HepG2 (cell line): ENCODE measurements around the gene SPG7. TPM values are rescaled to one million over a fixed set of nuclear protein-coding genes. Genes with fewer than 3 reads are reported as not detected.

ENCODE experiments used
- GMEB2 ChIP-seq: IDR thresholded peaks from 2 replicates; pipeline ENCODE4 v1.6.1; 2016; ENCODE audit warnings: missing biosample characterization, missing genetic modification reagents, low read depth
- KMT2B ChIP-seq: IDR thresholded peaks from 2 replicates; pipeline ENCODE4 v1.6.1; 2016; ENCODE audit warnings: missing genetic modification reagents, missing compliant biosample characterization
- MLLT10 ChIP-seq: sonication (generic); formaldehyde crosslinking; IDR thresholded peaks from 2 replicates; pipeline ENCODE4 v1.4.0; 2020; ENCODE audit warnings: missing genetic modification reagents
- PAWR ChIP-seq: sonication (generic); formaldehyde crosslinking; IDR thresholded peaks from 2 replicates; pipeline ENCODE4 v1.4.0; 2020; ENCODE audit warnings: missing genetic modification reagents, mild to moderate bottlenecking, borderline replicate concordance
- PTBP1 ChIP-seq: fragments of 200-400 bp; formaldehyde crosslinking; IDR thresholded peaks from 2 replicates; pipeline ENCODE4 v1.6.1; 2018; ENCODE audit warnings: low read length, low read depth; ENCODE audit not compliant: poor library complexity, severe bottlenecking
- RBM39 ChIP-seq: fragments of 200-400 bp; formaldehyde crosslinking; IDR thresholded peaks from one replicate; pipeline ENCODE4 v1.6.1; 2018; ENCODE audit warnings: antibody characterized with exemption, mild to moderate bottlenecking, low read depth, low read length; ENCODE audit not compliant: poor library complexity, severe bottlenecking
- REXO4 ChIP-seq: sonication (generic); formaldehyde crosslinking; IDR thresholded peaks from 2 replicates; pipeline ENCODE4 v1.8.0; 2022; ENCODE audit warnings: missing genetic modification reagents, mild to moderate bottlenecking, borderline replicate concordance
- RXRA ChIP-seq: sonication (generic); formaldehyde crosslinking; IDR thresholded peaks from 2 replicates; pipeline ENCODE4 v1.5.1; 2020; ENCODE audit warnings: missing genetic modification reagents
- THAP8 ChIP-seq: sonication (generic); formaldehyde crosslinking; IDR thresholded peaks from 2 replicates; pipeline ENCODE4 v1.5.1; 2020; ENCODE audit warnings: missing genetic modification reagents, mild to moderate bottlenecking, borderline replicate concordance
- ZBTB26 ChIP-seq: IDR thresholded peaks from 2 replicates; pipeline ENCODE4 v1.6.1; 2016; ENCODE audit warnings: missing compliant biosample characterization, missing genetic modification reagents, borderline replicate concordance
- ZFP36 ChIP-seq: fragments of 150-350 bp; IDR thresholded peaks from 2 replicates; pipeline ENCODE4 v1.6.1; 2018; ENCODE audit warnings: borderline replicate concordance, low read length, low read depth; ENCODE audit not compliant: partially characterized antibody
- ZNF136 ChIP-seq: sonication (generic); formaldehyde crosslinking; IDR thresholded peaks from 2 replicates; pipeline ENCODE4 v1.8.1; 2022; ENCODE audit warnings: low read depth, mild to moderate bottlenecking, moderate library complexity, missing genetic modification reagents
- ZNF570 ChIP-seq: sonication (generic); formaldehyde crosslinking; IDR thresholded peaks from 2 replicates; pipeline ENCODE4 v1.4.0; 2020; ENCODE audit warnings: mild to moderate bottlenecking, missing genetic modification reagents, borderline replicate concordance
- ZNF761 ChIP-seq: sonication (generic); formaldehyde crosslinking; conservative IDR thresholded peaks from 2 replicates; pipeline ENCODE4 v1.4.0; 2020; ENCODE audit warnings: mild to moderate bottlenecking, missing genetic modification reagents
- ZNF776 ChIP-seq: sonication (generic); formaldehyde crosslinking; IDR thresholded peaks from 2 replicates; pipeline ENCODE4 v1.4.0; 2020; ENCODE audit warnings: mild to moderate bottlenecking, missing genetic modification reagents
- polyA plus RNA-seq, 8 experiments: library from polyadenylated mRNA; depleted of rRNA in 3 of 8; stranded (reverse) in 7 of 8; unstranded in 1 of 8; fragments of >200 nt; fragmentation: Illumina TruSeq in 4 of 8; extraction: Trizol in 4 of 8; gene quantifications; 2 replicates each; pipeline versions ENCODE4 v1.2.1 to v1.2.3, GENCODE V29; 2011 to 2016; ENCODE audit warnings: low read depth in 4 of 8, missing spikeins in 1 of 8, mixed read lengths in 1 of 8; ENCODE audit not compliant: insufficient read depth in 1 of 8
- total RNA-seq, 5 experiments: library from RNA; depleted of rRNA; stranded (reverse); fragments of >200 nt; fragmentation: Illumina TruSeq; extraction: Trizol; gene quantifications; 2 replicates each; pipeline ENCODE4 v1.2.3, GENCODE V29; 2016; ENCODE audit warnings: low read depth in 1 of 5
- TF ChIP-seq, protein P1 (sequence below): sonication (generic); formaldehyde crosslinking; IDR thresholded peaks from 2 replicates; pipeline ENCODE4 v1.8.1; 2023; ENCODE audit warnings: mild to moderate bottlenecking, moderate library complexity, missing genetic modification reagents
- TF ChIP-seq, protein P2 (sequence below): sonication (generic); formaldehyde crosslinking; IDR thresholded peaks from 2 replicates; pipeline ENCODE4 v1.4.0; 2020; ENCODE audit warnings: mild to moderate bottlenecking, missing genetic modification reagents
- TF ChIP-seq, protein P3 (sequence below): sonication (generic); formaldehyde crosslinking; IDR thresholded peaks from 2 replicates; pipeline ENCODE4 v1.9.0; 2021; ENCODE audit warnings: missing genetic modification reagents, borderline replicate concordance

Gene SPG7
- total and polyA plus RNA-seq, 2 of the 13 experiments (the other 11 are each of a cell fraction or from before 2014, with no cell fraction given), result 66.0 to 136 TPM

DNA sequence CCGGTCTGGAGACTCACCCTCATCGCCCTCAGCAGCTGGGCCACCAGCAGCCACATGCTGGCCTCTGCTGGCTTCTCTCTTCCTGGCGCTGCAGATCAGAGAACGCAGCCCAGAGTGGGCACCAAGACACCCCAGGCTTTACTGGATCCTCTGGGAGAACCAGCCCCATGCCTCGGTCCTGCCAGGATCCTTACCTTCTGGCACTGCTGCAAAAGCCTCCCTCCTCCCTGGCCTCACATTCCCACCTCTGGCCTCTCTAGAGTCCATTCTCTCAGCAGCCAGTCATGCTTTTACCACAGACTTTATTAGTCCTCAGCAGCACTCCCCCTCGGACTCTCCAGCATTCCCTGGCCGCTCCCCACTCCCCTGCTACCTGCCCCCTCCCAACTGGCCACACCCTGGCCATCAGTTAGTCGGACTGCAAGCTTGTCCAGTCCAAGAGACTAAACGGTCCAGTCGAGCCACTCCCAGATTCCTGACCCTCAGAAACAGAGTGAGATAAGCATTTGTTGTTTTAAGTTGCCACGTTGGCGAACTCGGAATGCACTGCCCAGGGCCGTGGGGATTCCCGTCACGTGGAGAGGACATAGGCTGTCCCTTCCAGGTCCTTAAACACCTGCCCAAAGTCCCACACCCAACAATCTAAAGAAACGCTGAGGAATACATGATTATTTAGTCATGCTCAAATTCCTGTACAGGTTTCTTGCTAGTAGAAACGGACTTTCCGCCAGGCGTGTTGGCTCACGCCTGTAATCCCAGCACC is 5.9 kb upstream of the SPG7 start (continued):
- TF ChIP-seq ZBTB26, result no peak
- no peak for TF ChIP-seq ZNF136 (CRISPR knock-in tag)
- TF ChIP-seq MLLT10 (CRISPR knock-in tag), result no peak
- no peak for TF ChIP-seq THAP8
- no peak for TF ChIP-seq RBM39
- TF ChIP-seq ZNF761 (CRISPR knock-in tag), result no peak
- TF ChIP-seq, protein P1, sequence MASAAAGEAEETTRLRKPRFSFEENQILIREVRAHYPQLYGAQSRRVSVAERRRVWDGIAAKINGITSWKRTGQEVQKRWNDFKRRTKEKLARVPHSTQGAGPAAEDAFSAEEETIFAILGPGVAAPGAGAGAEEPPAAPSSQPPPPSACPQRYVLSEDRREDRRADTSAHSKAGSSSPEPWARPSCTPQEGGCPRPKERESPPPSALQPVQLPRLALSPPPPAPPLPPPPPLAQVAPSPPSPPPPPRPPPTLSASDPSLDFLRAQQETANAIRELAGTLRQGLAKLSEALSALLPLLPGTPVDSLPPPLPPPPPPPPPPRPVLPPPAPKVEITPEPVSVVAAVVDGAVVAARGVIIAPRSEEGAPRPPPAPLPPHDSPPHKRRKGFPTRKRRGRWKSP (CRISPR knock-in tag), result no peak
- no peak; the same call in 1 of the 2 replicates for TF ChIP-seq RXRA (CRISPR knock-in tag)
- no peak for TF ChIP-seq ZNF776 (CRISPR knock-in tag)
- TF ChIP-seq PAWR, result no peak
- TF ChIP-seq, protein P2, sequence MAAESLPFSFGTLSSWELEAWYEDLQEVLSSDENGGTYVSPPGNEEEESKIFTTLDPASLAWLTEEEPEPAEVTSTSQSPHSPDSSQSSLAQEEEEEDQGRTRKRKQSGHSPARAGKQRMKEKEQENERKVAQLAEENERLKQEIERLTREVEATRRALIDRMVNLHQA, result no peak
- TF ChIP-seq REXO4, result no peak
- no peak for TF ChIP-seq PTBP1
- no peak for TF ChIP-seq KMT2B (CRISPR knock-in tag)
- TF ChIP-seq GMEB2, result no peak
- TF ChIP-seq, protein P3, sequence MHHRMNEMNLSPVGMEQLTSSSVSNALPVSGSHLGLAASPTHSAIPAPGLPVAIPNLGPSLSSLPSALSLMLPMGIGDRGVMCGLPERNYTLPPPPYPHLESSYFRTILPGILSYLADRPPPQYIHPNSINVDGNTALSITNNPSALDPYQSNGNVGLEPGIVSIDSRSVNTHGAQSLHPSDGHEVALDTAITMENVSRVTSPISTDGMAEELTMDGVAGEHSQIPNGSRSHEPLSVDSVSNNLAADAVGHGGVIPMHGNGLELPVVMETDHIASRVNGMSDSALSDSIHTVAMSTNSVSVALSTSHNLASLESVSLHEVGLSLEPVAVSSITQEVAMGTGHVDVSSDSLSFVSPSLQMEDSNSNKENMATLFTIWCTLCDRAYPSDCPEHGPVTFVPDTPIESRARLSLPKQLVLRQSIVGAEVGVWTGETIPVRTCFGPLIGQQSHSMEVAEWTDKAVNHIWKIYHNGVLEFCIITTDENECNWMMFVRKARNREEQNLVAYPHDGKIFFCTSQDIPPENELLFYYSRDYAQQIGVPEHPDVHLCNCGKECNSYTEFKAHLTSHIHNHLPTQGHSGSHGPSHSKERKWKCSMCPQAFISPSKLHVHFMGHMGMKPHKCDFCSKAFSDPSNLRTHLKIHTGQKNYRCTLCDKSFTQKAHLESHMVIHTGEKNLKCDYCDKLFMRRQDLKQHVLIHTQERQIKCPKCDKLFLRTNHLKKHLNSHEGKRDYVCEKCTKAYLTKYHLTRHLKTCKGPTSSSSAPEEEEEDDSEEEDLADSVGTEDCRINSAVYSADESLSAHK (CRISPR knock-in tag), result no peak
- TF ChIP-seq ZFP36, result no peak
- TF ChIP-seq ZNF570, result no peak
